ENCODE data around the gene UBAP1. TPM values are rescaled to one million over a fixed set of nuclear protein-coding genes. Genes with fewer than 3 reads are reported as not detected.
"Not testable (repeated sequence)": the region's sequence is repeated elsewhere in the genome, so short reads cannot be mapped to it uniquely, and the experiment has no call there.

UBAP1 gene
- total RNA-seq, 2 donors from 2014 or later: 38.3 to 72.2 TPM

DNA sequence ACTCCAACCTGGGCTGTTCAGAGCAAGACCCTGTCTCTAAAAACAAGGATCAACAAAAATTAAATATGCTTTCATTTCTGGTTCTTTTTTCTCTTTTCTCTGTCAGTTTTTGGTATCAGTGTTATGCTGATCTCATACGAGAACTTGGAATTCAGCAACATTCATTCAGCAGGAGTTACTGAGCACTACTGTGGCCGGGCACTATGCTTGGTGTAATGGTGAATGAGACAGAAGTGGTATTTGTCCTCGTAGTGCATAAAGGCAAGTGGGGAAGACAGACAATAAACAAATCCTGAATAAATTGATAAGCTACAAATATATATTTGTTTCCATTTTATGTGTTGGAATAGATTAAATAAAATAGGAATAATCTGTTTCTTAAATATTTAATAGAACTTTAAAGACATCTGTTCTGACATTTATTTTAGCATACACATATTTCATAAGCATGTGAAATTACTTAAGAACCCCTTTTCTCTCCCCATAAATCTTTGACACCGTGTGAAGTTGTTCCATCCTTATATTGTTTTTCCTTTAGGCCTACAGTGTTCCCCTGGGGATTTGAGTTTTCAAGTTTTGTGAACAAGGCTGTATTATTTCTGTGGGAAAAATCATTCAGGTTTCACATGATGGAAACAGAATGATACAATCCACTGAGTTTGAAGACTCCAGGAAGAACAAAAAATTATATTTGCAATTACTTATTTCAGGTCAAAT, 24.6 kb downstream of the UBAP1 start:
- intact Hi-C loops (cut with DNase I): no loop called here
- Histone ChIP-seq H3K27ac (no peak overlapping the region), H3K9me3 (no peaks in the 10 kb centered on the region), H3K4me1 (replicated peaks) (no peaks in the 10 kb centered on the region), H3K27me3 (replicated peaks; ENCODE audit: insufficient read depth) (no peaks in the 10 kb centered on the region), H3K4me3 (no peak overlapping the region), H3K36me3 (no peaks in the 10 kb centered on the region)
- WGBS: 44% methylated on average over 4 of the region's 4 CpGs
- no peak for DNase-seq (ENCODE audit: low spot score)
- TF ChIP-seq POLR2A (IDR thresholded peaks at IDR 0.05) (no peak), CTCF (IDR thresholded peaks at IDR 0.05) (no peak), POLR2AphosphoS5 (IDR thresholded peaks at IDR 0.05) (no peak)

GRCh38 chr9:34203992-34204635, 25.3 kb downstream of the UBAP1 start:
- TF ChIP-seq CTCF (IDR thresholded peaks at IDR 0.05) (no peak), POLR2A (IDR thresholded peaks at IDR 0.05) (no peak), POLR2AphosphoS5 (IDR thresholded peaks at IDR 0.05) (no peak)
- no peak for DNase-seq (ENCODE audit: low spot score)
- WGBS: 70% methylated on average over 6 of the region's 6 CpGs
- Histone ChIP-seq H3K27ac (no peak overlapping the region), H3K36me3 (no peaks in the 10 kb centered on the region), H3K27me3 (replicated peaks; ENCODE audit: insufficient read depth) (no peaks in the 10 kb centered on the region), H3K9me3 (no peaks in the 10 kb centered on the region), H3K4me1 (replicated peaks) (no peaks in the 10 kb centered on the region), H3K4me3 (no peak overlapping the region)
- intact Hi-C loops (cut with DNase I): no loop called here

DNA sequence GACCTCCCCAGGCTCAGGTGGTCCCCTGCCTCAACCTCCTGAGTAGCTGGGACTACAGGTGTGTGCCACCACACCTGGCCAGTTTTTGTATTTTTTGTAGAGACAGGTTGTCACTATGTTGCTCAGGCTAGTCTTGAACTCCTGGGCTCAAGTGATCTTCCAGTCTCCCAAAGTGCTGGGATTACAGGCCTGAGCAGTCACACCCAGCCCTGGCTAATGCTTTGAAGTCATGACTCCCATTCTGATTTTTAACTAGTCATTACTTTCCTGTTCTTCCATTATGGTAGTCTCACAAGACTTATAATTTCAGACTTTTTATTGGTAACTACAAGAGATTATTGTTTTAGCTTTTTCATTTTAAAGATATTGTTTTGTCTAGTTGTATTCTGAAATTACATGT, 26.3 kb downstream of the UBAP1 start:
- no peak overlapping the region for H3K27ac ChIP-seq
- H3K9me3 ChIP-seq: no peaks in the 10 kb centered on the region
- no peaks in the 10 kb centered on the region for H3K4me1 ChIP-seq (replicated peaks)
- no peak for DNase-seq (ENCODE audit: low spot score)
- TF ChIP-seq CTCF (IDR thresholded peaks at IDR 0.05): no peak
- TF ChIP-seq POLR2A (IDR thresholded peaks at IDR 0.05): no peak
- TF ChIP-seq POLR2AphosphoS5 (IDR thresholded peaks at IDR 0.05): no peak
- H3K27me3 ChIP-seq (replicated peaks; ENCODE audit: insufficient read depth): no peaks in the 10 kb centered on the region
- H3K4me3 ChIP-seq: no peak overlapping the region
- H3K36me3 ChIP-seq: no peaks in the 10 kb centered on the region
- intact Hi-C loops (cut with DNase I): no loop called here

DNA sequence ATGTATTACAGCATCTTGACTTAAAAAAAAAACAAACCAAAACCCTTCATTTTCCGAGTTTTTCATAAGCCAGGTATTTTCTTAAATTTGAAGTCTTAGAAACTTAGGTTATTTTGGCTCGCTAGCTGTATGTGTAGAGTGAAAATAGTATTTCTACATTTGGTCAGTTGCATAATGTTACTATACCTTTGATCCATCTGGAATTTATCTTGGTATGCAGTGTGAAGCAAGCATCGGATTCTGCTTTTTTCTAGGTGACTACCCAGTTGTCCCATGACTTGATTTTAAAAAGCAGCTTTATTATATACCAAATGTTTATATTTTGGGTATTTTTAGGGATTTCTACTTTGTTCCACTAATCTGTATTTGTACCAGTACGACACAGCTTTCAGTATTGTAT, 27.7 kb downstream of the UBAP1 start:
- TF ChIP-seq POLR2AphosphoS5 (IDR thresholded peaks at IDR 0.05): no peak
- TF ChIP-seq CTCF (IDR thresholded peaks at IDR 0.05): no peak
- no peak for TF ChIP-seq POLR2A (IDR thresholded peaks at IDR 0.05)
- H3K4me3 ChIP-seq: no peak overlapping the region
- WGBS: 91% methylated on average over 4 of the region's 4 CpGs
- H3K27me3 ChIP-seq (replicated peaks; ENCODE audit: insufficient read depth): no peaks in the 10 kb centered on the region
- no peaks in the 10 kb centered on the region for H3K4me1 ChIP-seq (replicated peaks)
- no peaks in the 10 kb centered on the region for H3K9me3 ChIP-seq
- H3K27ac ChIP-seq: no peak overlapping the region
- H3K36me3 ChIP-seq: no peaks in the 10 kb centered on the region
- no peak for DNase-seq (ENCODE audit: low spot score)
- intact Hi-C loops (cut with DNase I): no loop called here

DNA sequence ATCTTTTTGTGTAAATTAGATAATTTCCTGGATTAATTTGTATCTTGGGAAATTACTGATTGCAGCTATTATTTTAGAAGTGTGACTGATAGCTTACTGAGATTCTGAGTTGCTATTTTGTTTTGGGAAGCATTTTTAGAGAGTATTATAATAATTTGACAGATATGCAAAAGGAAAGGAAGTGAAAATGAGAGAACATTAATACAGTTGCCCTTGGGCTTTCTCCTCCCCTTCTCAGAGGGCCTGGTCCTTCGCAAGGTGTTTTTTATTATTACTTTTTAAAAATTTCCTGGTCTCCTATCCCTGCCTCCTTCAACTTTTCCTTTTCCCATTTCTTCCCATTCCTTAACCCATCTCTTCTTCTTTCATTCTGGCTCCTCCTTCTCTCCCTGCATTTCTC, 32.6 kb downstream of the UBAP1 start:
- Histone ChIP-seq H3K4me3 (no peak overlapping the region), H3K27ac (no peak overlapping the region), H3K36me3 (no peaks in the 10 kb centered on the region), H3K27me3 (replicated peaks; ENCODE audit: insufficient read depth) (no peaks in the 10 kb centered on the region), H3K4me1 (replicated peaks) (no peaks in the 10 kb centered on the region), H3K9me3 (no peaks in the 10 kb centered on the region)
- intact Hi-C loops (cut with DNase I): no loop called here
- no peak for DNase-seq (ENCODE audit: low spot score)
- TF ChIP-seq POLR2AphosphoS5 (IDR thresholded peaks at IDR 0.05) (no peak), CTCF (IDR thresholded peaks at IDR 0.05) (no peak), POLR2A (IDR thresholded peaks at IDR 0.05) (no peak)
- WGBS: 97% methylated on average over 1 of the region's 1 CpG

- H3K36me3 ChIP-seq; intact Hi-C loops (cut with DNase I): not testable (repeated sequence)
- 67% methylated on average over 4 of the region's 4 CpGs for WGBS
Observed at GRCh38 chr9:34214354-34215000, 35.6 kb downstream of the UBAP1 start.

More at GRCh38 chr9:34214354-34215000, 35.6 kb downstream of the UBAP1 start:
- H3K9me3 ChIP-seq; H3K4me3 ChIP-seq; H3K27ac ChIP-seq; H3K4me1 ChIP-seq (replicated peaks); H3K27me3 ChIP-seq (replicated peaks; ENCODE audit: insufficient read depth); DNase-seq (ENCODE audit: low spot score): not testable (repeated sequence)

All from prostate gland (tissue), 2 donors.